OCI-LY7 (cell line): ENCODE results near the gene OR4D1. TPM values are rescaled to one million over a fixed set of nuclear protein-coding genes. Genes with fewer than 3 reads are reported as not detected.

Experiments used
- BruUV-seq: library from RNA; stranded (reverse); fragments of 400-500 nt; replicated peaks from 2 replicates; lab custom pipeline; 2021; lab: Mats Ljungman, UMichigan
- CTCF ChIA-PET: fragments of 300-600 bp; sonication (Branson Sonifier 250); formaldehyde crosslinking; loops from one replicate; lab custom pipeline; 2022; ENCODE audit warnings: antibody characterized with exemption; ENCODE audit not compliant: unreplicated experiment; lab: Charles Lee
- POLR2A ChIA-PET: fragments of 300-600 bp; sonication (Branson Sonifier 250); formaldehyde crosslinking; loops from one replicate; lab custom pipeline; 2022; ENCODE audit warnings: antibody characterized with exemption; lab: Charles Lee
- DNase-seq: peaks from one replicate; pipeline ENCODE4 v3.0.0-alpha.2; 2015; ENCODE audit warnings: low spot score
- H2AFZ ChIP-seq: fragments of 200-600 bp; sonication (generic), shearing (Covaris generic); 2 replicates; pipeline ENCODE4 v1.6.1; 2014; ENCODE audit warnings: mild to moderate bottlenecking, antibody characterized with exemption, low read length, moderate library complexity
- H3K27ac ChIP-seq: fragments of 200-600 bp; sonication (generic); 2 replicates; pipeline ENCODE4 v1.5.1; 2014; ENCODE audit warnings: mixed run types, low read depth, mild to moderate bottlenecking, moderate library complexity, low read length, inconsistent platforms; ENCODE audit not compliant: poor library complexity, severe bottlenecking
- H3K36me3 ChIP-seq: fragments of 200-600 bp; sonication (generic); 2 replicates; pipeline ENCODE4 v1.6.1; 2014; ENCODE audit warnings: mild to moderate bottlenecking, antibody characterized with exemption, low read length, moderate library complexity, mixed read lengths; ENCODE audit not compliant: insufficient read depth
- H3K4me1 ChIP-seq: fragments of 200-600 bp; sonication (generic); 2 replicates; pipeline ENCODE4 v1.5.1; 2014; ENCODE audit warnings: mild to moderate bottlenecking, low read length; ENCODE audit not compliant: insufficient read depth, poor library complexity, severe bottlenecking
- H3K4me2 ChIP-seq: fragments of 200-600 bp; sonication (generic); 2 replicates; pipeline ENCODE4 v1.6.1; 2014; ENCODE audit warnings: mild to moderate bottlenecking, low read length
- H3K4me3 ChIP-seq: fragments of 200-600 bp; sonication (generic); 2 replicates; pipeline ENCODE4 v1.5.1; 2014; ENCODE audit warnings: mild to moderate bottlenecking, low read depth, low read length; ENCODE audit not compliant: poor library complexity, severe bottlenecking
- H3K79me2 ChIP-seq: fragments of 200-600 bp; sonication (generic); 2 replicates; pipeline ENCODE4 v1.6.1; 2016; ENCODE audit warnings: low read depth, mild to moderate bottlenecking, low read length, moderate library complexity, mixed read lengths; ENCODE audit not compliant: insufficient read depth
- H3K9me2 ChIP-seq: fragments of 200-600 bp; sonication (generic); 2 replicates; pipeline ENCODE4 v1.6.1; 2016; ENCODE audit warnings: mild to moderate bottlenecking, low read length, mixed read lengths; ENCODE audit not compliant: insufficient read depth
- H3K9me3 ChIP-seq: fragments of 200-600 bp; sonication (generic); 2 replicates; pipeline ENCODE4 v1.6.1; 2014; ENCODE audit warnings: mild to moderate bottlenecking, mixed run types, low read length, mixed read lengths
- H4K20me1 ChIP-seq: fragments of 200-600 bp; sonication (generic); 2 replicates; pipeline ENCODE4 v1.6.1; 2014; ENCODE audit warnings: mild to moderate bottlenecking, antibody characterized with exemption, low read length, moderate library complexity, mixed read lengths; ENCODE audit not compliant: insufficient read depth
- CTCF ChIP-seq: fragments of 200-600 bp; sonication (generic); conservative IDR thresholded peaks from 2 replicates; pipeline ENCODE4 v1.5.1; 2014; ENCODE audit warnings: mild to moderate bottlenecking, antibody characterized with exemption, low read length, moderate library complexity, mixed read lengths
- EZH2phosphoT487 ChIP-seq: fragments of 200-600 bp; sonication (generic); IDR thresholded peaks from 2 replicates; pipeline ENCODE4 v1.6.1; 2018; ENCODE audit warnings: low read depth, borderline replicate concordance, mild to moderate bottlenecking, mixed run types, antibody characterized with exemption, low read length, moderate library complexity, mixed read lengths
- intact Hi-C: fragments of 100-400 bp; cut with micrococcal nuclease; formaldehyde crosslinking; loops from one replicate; pipeline ENCODE4 v1.10.0; 2022; ENCODE audit not compliant: unreplicated experiment
- total RNA-seq, 2 experiments: library from RNA; depleted of rRNA in 1 of 2; stranded (reverse); fragments of >200 nt in 1 of 2; shearing (Covaris generic) in 1 of 2; gene quantifications; 2 replicates each; pipeline ENCODE4 v1.2.3, GENCODE V29; 2014 to 2022

Gene OR4D1
- total RNA-seq, 2 experiments from 2014 or later = not detected

- Histone ChIP-seq H4K20me1 (no peaks in the 10 kb centered on the region), H3K9me2 (no peaks in the 10 kb centered on the region), H3K36me3 (no peaks in the 10 kb centered on the region), H2AFZ (no peak overlapping the region), H3K9me3 (no peaks in the 10 kb centered on the region), H3K4me2 (no peak overlapping the region), H3K27ac (no peak overlapping the region), H3K4me3 (no peak overlapping the region), H3K79me2 (no peaks in the 10 kb centered on the region), H3K4me1 (no peaks in the 10 kb centered on the region)
- CTCF ChIA-PET = no interaction called here
- BruUV-seq = no TSS peak
- TF ChIP-seq EZH2phosphoT487 (no peak), CTCF (no peak)
- POLR2A ChIA-PET = interaction anchor here (0.6 kb wide), 1 partner anchor 334 kb away, joined by 4 read pairs; no protein-coding TSS in a partner anchor
- intact Hi-C loops = no loop called here
- no peak for DNase-seq
Measured at GRCh38 chr17:58105093-58105492, 43.1 kb upstream of the OR4D1 start.

- Histone ChIP-seq H4K20me1 (no peaks in the 10 kb centered on the region), H3K4me3 (no peak overlapping the region), H3K4me1 (no peaks in the 10 kb centered on the region), H3K27ac (no peak overlapping the region), H3K9me2 (no peaks in the 10 kb centered on the region), H3K9me3 (no peaks in the 10 kb centered on the region), H3K4me2 (no peak overlapping the region), H3K36me3 (no peaks in the 10 kb centered on the region), H3K79me2 (no peaks in the 10 kb centered on the region), H2AFZ (no peak overlapping the region)
- POLR2A ChIA-PET = interaction anchor here (0.7 kb wide), 1 partner anchor 117 kb away, joined by 3 read pairs; no protein-coding TSS in a partner anchor
- intact Hi-C loops = no loop called here
- CTCF ChIA-PET = no interaction called here
- DNase-seq = no peak
- no peak for TF ChIP-seq EZH2phosphoT487
- no peak for TF ChIP-seq CTCF
- BruUV-seq = no TSS peak
Measured at GRCh38 chr17:58107306-58107705, 40.9 kb upstream of the OR4D1 start.

- DNase-seq = no peak
- Histone ChIP-seq H3K36me3 (no peaks in the 10 kb centered on the region), H3K4me2 (no peak overlapping the region), H3K79me2 (no peaks in the 10 kb centered on the region), H3K9me3 (no peaks in the 10 kb centered on the region), H3K27ac (no peak overlapping the region), H3K4me3 (no peak overlapping the region), H2AFZ (no peak overlapping the region), H4K20me1 (no peaks in the 10 kb centered on the region), H3K9me2 (no peaks in the 10 kb centered on the region), H3K4me1 (no peaks in the 10 kb centered on the region)
- intact Hi-C loops = no loop called here
- TF ChIP-seq EZH2phosphoT487 (no peak), CTCF (no peak)
- ChIA-PET CTCF (no interaction called here), POLR2A (no interaction called here)
- BruUV-seq = no TSS peak
Measured at GRCh38 chr17:58109197-58109596, 39.0 kb upstream of the OR4D1 start.
